Spleen (tissue), 11 donors: ENCODE data around the gene CASP5. TPM values are rescaled to one million over a fixed set of nuclear protein-coding genes. Genes with fewer than 3 reads are reported as not detected.

Experiments
- DNase-seq: peaks from one replicate; pipeline ENCODE4 v3.0.0-alpha.2; 2020
- H3K27ac ChIP-seq, 8 donors: fragments of 200-600 bp; sonication (generic) in 7 of 8; 1 replicate in 4 of 8; 2 replicates in 4 of 8; pipeline versions ENCODE4 v1.5.0 to v1.8.0; 2016 to 2021; ENCODE audit warnings: inconsistent platforms in 4 of 8, mild to moderate bottlenecking in 4 of 8, moderate library complexity in 1 of 8
- H3K27me3 ChIP-seq, 7 donors: fragments of 200-600 bp; sonication (generic) in 6 of 7; replicated peaks in 1 of 7; 1 replicate in 4 of 7; 2 replicates in 3 of 7; pipeline versions ENCODE4 v1.5.0 to v1.8.0; 2016 to 2021; ENCODE audit warnings: inconsistent platforms in 3 of 7, mild to moderate bottlenecking in 1 of 7
- H3K36me3 ChIP-seq, 6 donors: fragments of 200-600 bp; sonication (generic) in 5 of 6; 1 replicate in 4 of 6; 2 replicates in 2 of 6; pipeline versions ENCODE4 v1.5.0 to v1.8.0; 2016 to 2021; ENCODE audit warnings: inconsistent platforms in 2 of 6
- H3K4me1 ChIP-seq, 6 donors: fragments of 200-600 bp; sonication (generic) in 5 of 6; 1 replicate in 3 of 6; 2 replicates in 3 of 6; pipeline versions ENCODE4 v1.5.0 to v1.8.0; 2016 to 2021; ENCODE audit warnings: inconsistent platforms in 3 of 6
- H3K4me3 ChIP-seq, 8 donors: fragments of 200-600 bp; sonication (generic) in 7 of 8; 1 replicate in 4 of 8; 2 replicates in 4 of 8; pipeline versions ENCODE4 v1.5.0 to v1.8.0; 2016 to 2021; ENCODE audit warnings: inconsistent platforms in 4 of 8, mild to moderate bottlenecking in 4 of 8, moderate library complexity in 2 of 8
- H3K9me3 ChIP-seq, 8 donors: fragments of 200-600 bp; sonication (generic) in 7 of 8; 1 replicate in 4 of 8; 2 replicates in 4 of 8; pipeline versions ENCODE4 v1.5.0 to v1.8.0; 2016 to 2021; ENCODE audit warnings: inconsistent platforms in 4 of 8
- CTCF ChIP-seq, 11 experiments: fragments of 200-600 bp in 7 of 11; fragments of 450-650 bp in 4 of 11; sonication (generic) in 4 of 11; IDR thresholded peaks in 8 of 11; conservative IDR thresholded peaks in 3 of 11; 1 replicate in 7 of 11; 2 replicates in 4 of 11; pipeline versions ENCODE4 v1.4.0 to v1.8.0; 2016 to 2021; ENCODE audit warnings: antibody characterized with exemption in 11 of 11, inconsistent platforms in 4 of 11, mild to moderate bottlenecking in 1 of 11
- POLR2A ChIP-seq, 3 donors: fragments of 450-650 bp; IDR thresholded peaks; one replicate each; pipeline ENCODE4 v1.5.1; 2017; ENCODE audit warnings: antibody characterized with exemption in 3 of 3, mild to moderate bottlenecking in 1 of 3
- POLR2AphosphoS5 ChIP-seq, 3 donors: sonication (generic); formaldehyde crosslinking; IDR thresholded peaks; one replicate each; pipeline ENCODE4 v1.5.1; 2017; ENCODE audit warnings: antibody characterized with exemption in 3 of 3
- WGBS, 5 donors: extraction: QIAGEN DNeasy Blood & Tissue Kit in 3 of 5; methylation state at CpG; one replicate each; pipeline versions ENCODE4 v1.1.5 to v1.1.7; 2013 to 2018; 5-methylcytosine and 5-hydroxymethylcytosine counted together
- intact Hi-C: fragments of 100-400 bp; cut with DNase I; formaldehyde crosslinking; loops from one replicate; pipeline ENCODE4 v1.15.0; 2023; ENCODE audit warnings: low total_unique reads
- polyA plus RNA-seq, 3 donors: library from polyadenylated mRNA; stranded (reverse); fragments of 200-250 nt; gene quantifications; one replicate each; pipeline ENCODE4 v1.2.1, GENCODE V29; 2013
- total RNA-seq, 7 donors: library from RNA; depleted of rRNA in 3 of 7; stranded (reverse); fragments of >200 nt in 3 of 7; fragmentation: NEBNext Ultra II Directional in 4 of 7; extraction: Animal tissue kit (Norgen Biotek cat#: 25700) in 4 of 7; gene quantifications; one replicate each; pipeline versions ENCODE4 v1.1.0 to v1.2.1, GENCODE V29; 2016 to 2021
- donor health status: healthy with polysubstance abuse.
- donor health status: DM: no; HTN: no; CAD: no; lungs with moderate emphysema.
- donor health status: DM: no; HTN: no; CAD: no.
- donor health status: Bipolar disorder and iron deficiency.
- donor health status: healthy.
- donor health status: DM: no; HTN: no; CAD: no.
- donor health status: DM: yes; HTN: yes; CAD: no.

The CASP5 gene
- total and polyA plus RNA-seq, 10 donors, result 1.4 to 12.5 (median 3.1) TPM

- Histone ChIP-seq H3K4me3 (no peak overlapping the region), H3K36me3 (no peaks in the 10 kb centered on the region), H3K9me3 (no peaks in the 10 kb centered on the region), H3K27ac (no peak overlapping the region), H3K4me1 (no peaks in the 10 kb centered on the region), H3K27me3 (no peaks in the 10 kb centered on the region)
- DNase-seq, result no peak
- intact Hi-C loops, result no loop called here
- TF ChIP-seq POLR2AphosphoS5 (IDR thresholded peaks at IDR 0.05) (no peak), CTCF (IDR thresholded peaks at IDR 0.05 in 8 of 11, conservative IDR thresholded peaks at IDR 0.05 in 3 of 11) (no peak), POLR2A (IDR thresholded peaks at IDR 0.05) (no peak)
- 55 to 64% (median 60%) methylated on average over 4 of the region's 4 CpGs for WGBS, 5 donors
These were observed 34.5 kb upstream of the CASP5 start for GRCh38 chr11:105057432-105057831.

GRCh38 chr11:105056446-105056845 is 33.5 kb upstream of the CASP5 start:
- no peaks in the 10 kb centered on the region for H3K36me3 ChIP-seq
- H3K4me1 ChIP-seq, result no peaks in the 10 kb centered on the region
- no peaks in the 10 kb centered on the region for H3K27me3 ChIP-seq
- no peaks in the 10 kb centered on the region for H3K9me3 ChIP-seq
- no peak overlapping the region for H3K4me3 ChIP-seq
- DNase-seq, result no peak
- no peak for TF ChIP-seq CTCF (IDR thresholded peaks at IDR 0.05 in 8 of 11, conservative IDR thresholded peaks at IDR 0.05 in 3 of 11)
- no peak for TF ChIP-seq POLR2AphosphoS5 (IDR thresholded peaks at IDR 0.05)
- TF ChIP-seq POLR2A (IDR thresholded peaks at IDR 0.05), result no peak
- whole genome bisulfite sequencing, 5 donors, result 95 to 97% (median 96%) methylated on average over 1 of the region's 1 CpG
- no peak overlapping the region for H3K27ac ChIP-seq
- intact Hi-C loops, result no loop called here

GRCh38 chr11:105054723-105055493 is 31.9 kb upstream of the CASP5 start:
- intact Hi-C loops, result no loop called here
- H3K9me3 ChIP-seq, result no peaks in the 10 kb centered on the region
- 41 to 76% (median 67%) methylated on average over 2 of the region's 2 CpGs for WGBS, 5 donors
- H3K36me3 ChIP-seq, result no peaks in the 10 kb centered on the region
- no peak overlapping the region for H3K4me3 ChIP-seq
- no peak overlapping the region for H3K27ac ChIP-seq
- TF ChIP-seq POLR2AphosphoS5 (IDR thresholded peaks at IDR 0.05) (no peak), POLR2A (IDR thresholded peaks at IDR 0.05) (no peak), CTCF (IDR thresholded peaks at IDR 0.05 in 8 of 11, conservative IDR thresholded peaks at IDR 0.05 in 3 of 11) (no peak)
- H3K27me3 ChIP-seq, result no peaks in the 10 kb centered on the region
- no peak for DNase-seq
- no peaks in the 10 kb centered on the region for H3K4me1 ChIP-seq

GRCh38 chr11:105052487-105052886 is 29.5 kb upstream of the CASP5 start:
- no peak for DNase-seq
- Histone ChIP-seq H3K4me3 (no peak overlapping the region), H3K27ac (no peak overlapping the region), H3K9me3 (no peaks in the 10 kb centered on the region), H3K4me1 (no peaks in the 10 kb centered on the region), H3K27me3 (no peaks in the 10 kb centered on the region), H3K36me3 (no peaks in the 10 kb centered on the region)
- WGBS, 5 donors, result 84 to 92% (median 87%) methylated on average over 3 of the region's 3 CpGs
- TF ChIP-seq POLR2AphosphoS5 (IDR thresholded peaks at IDR 0.05), result no peak
- TF ChIP-seq CTCF (IDR thresholded peaks at IDR 0.05 in 8 of 11, conservative IDR thresholded peaks at IDR 0.05 in 3 of 11), result no peak
- no peak for TF ChIP-seq POLR2A (IDR thresholded peaks at IDR 0.05)
- intact Hi-C loops, result no loop called here
